ENCODE data around the gene CDC45. TPM values are rescaled to one million over a fixed set of nuclear protein-coding genes. Genes with fewer than 3 reads are reported as not detected.
A peak's percentile ranks its signal among the peaks of the same experiment; 100 is the strongest.

The CDC45 gene
- total RNA-seq, 1 donor from 2014 or later = 6.0 TPM

GRCh38 chr22:19516378-19517170, 36.9 kb downstream of the CDC45 start:
- DNase-seq = no peak

GRCh38 chr22:19517171-19517500, 37.4 kb downstream of the CDC45 start:
- no peak for DNase-seq

GRCh38 chr22:19517919-19518611, 38.3 kb downstream of the CDC45 start:
- DNase-seq = no peak

- DNase-seq = no peak
Observed at GRCh38 chr22:19518635-19519034, 38.9 kb downstream of the CDC45 start.

GRCh38 chr22:19519041-19519926, 39.6 kb downstream of the CDC45 start:
- DNase-seq = no peak

GRCh38 chr22:19520007-19520406, 40.3 kb downstream of the CDC45 start:
- no peak for DNase-seq

GRCh38 chr22:19520566-19521305, 41.0 kb downstream of the CDC45 start:
- DNase-seq = no peak

- DNase-seq = no peak
Observed at GRCh38 chr22:19522190-19522880, 42.6 kb downstream of the CDC45 start.

- DNase-seq = no peak
Observed at GRCh38 chr22:19522881-19523239, 43.1 kb downstream of the CDC45 start.

- DNase-seq = no peak
Observed at GRCh38 chr22:19523240-19524169, 43.8 kb downstream of the CDC45 start.

GRCh38 chr22:19524170-19525115, 44.7 kb downstream of the CDC45 start, which contains the start of gene CLDN5:
CLDN5 (minus strand) TSS chr22:19524410; CDS start chr22:19524255, 155 bp downstream.
- peak; percentile 58 for DNase-seq

GRCh38 chr22:19525116-19525660, 45.5 kb downstream of the CDC45 start:
- DNase-seq = no peak

- no peak for DNase-seq
Observed at GRCh38 chr22:19525666-19526065, 45.9 kb downstream of the CDC45 start.

- no peak for DNase-seq
Observed at GRCh38 chr22:19526076-19526701, 46.5 kb downstream of the CDC45 start.

- DNase-seq = no peak
Observed at GRCh38 chr22:19526702-19527111, 47.0 kb downstream of the CDC45 start.

- DNase-seq = no peak
Observed at GRCh38 chr22:19527321-19527721, 47.6 kb downstream of the CDC45 start.

GRCh38 chr22:19527861-19528417, 48.2 kb downstream of the CDC45 start:
- DNase-seq = no peak

- DNase-seq = no peak
Observed at GRCh38 chr22:19529811-19530210, 50.1 kb downstream of the CDC45 start.

All from skin of body (tissue), 2 donors.